COLO668 (cell line): ENCODE results near the gene ATP6V1B1.

Experiments used
- DNase-seq: peaks from one replicate; lab custom pipeline; 2025; ENCODE audit not compliant: unreplicated experiment; lab: John Stamatoyannopoulos, UW

Gene ATP6V1B1

GRCh38 chr2:70901227-70902066, 34.3 kb upstream of the ATP6V1B1 start:
- DNase-seq = peak; percentile 65

DNA sequence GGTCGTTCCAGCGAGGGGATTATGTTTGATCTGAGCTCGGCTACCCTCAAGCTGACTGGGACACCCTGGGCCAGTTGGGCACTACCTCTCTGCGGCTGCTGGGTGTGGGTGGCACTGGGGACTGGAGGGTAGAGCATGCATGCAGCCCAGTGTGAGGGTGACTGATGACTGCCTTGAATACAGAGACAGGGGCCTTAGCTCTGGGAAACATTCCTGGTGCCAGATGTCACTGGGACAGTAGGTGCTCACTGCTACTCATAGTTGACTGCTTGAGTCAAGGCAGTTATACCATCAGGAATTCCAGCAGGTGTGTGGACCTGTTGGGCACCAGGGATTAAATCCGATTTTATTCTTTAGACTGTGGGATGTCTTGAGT, 33.6 kb upstream of the ATP6V1B1 start:
- DNase-seq = peak; percentile 43

DNA sequence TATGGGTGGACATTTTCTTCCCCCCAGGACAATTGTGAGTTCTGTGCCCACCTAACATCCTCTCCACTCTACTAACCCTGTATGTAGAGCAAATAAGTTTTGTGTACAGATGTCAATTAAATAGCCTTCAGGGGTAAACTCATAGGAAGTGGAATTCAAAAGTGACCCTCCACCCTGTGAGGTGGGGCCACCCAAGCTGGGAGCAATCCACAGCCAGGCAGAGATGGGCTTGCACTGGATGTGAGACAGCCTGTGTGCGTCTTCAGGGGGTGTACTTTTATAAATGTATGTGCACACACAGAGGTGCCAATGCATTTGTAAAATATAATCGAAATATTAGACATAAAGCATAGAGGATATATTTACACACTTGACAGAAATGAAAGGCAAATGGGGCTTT, 33.1 kb upstream of the ATP6V1B1 start:
- DNase-seq = no peak

GRCh38 chr2:70903171-70903570, 32.5 kb upstream of the ATP6V1B1 start:
- no peak for DNase-seq

- DNase-seq = no peak
These were observed 31.9 kb upstream of the ATP6V1B1 start for GRCh38 chr2:70903641-70904340.

- no peak for DNase-seq
These were observed 31.1 kb upstream of the ATP6V1B1 start for GRCh38 chr2:70904371-70905216.

DNA sequence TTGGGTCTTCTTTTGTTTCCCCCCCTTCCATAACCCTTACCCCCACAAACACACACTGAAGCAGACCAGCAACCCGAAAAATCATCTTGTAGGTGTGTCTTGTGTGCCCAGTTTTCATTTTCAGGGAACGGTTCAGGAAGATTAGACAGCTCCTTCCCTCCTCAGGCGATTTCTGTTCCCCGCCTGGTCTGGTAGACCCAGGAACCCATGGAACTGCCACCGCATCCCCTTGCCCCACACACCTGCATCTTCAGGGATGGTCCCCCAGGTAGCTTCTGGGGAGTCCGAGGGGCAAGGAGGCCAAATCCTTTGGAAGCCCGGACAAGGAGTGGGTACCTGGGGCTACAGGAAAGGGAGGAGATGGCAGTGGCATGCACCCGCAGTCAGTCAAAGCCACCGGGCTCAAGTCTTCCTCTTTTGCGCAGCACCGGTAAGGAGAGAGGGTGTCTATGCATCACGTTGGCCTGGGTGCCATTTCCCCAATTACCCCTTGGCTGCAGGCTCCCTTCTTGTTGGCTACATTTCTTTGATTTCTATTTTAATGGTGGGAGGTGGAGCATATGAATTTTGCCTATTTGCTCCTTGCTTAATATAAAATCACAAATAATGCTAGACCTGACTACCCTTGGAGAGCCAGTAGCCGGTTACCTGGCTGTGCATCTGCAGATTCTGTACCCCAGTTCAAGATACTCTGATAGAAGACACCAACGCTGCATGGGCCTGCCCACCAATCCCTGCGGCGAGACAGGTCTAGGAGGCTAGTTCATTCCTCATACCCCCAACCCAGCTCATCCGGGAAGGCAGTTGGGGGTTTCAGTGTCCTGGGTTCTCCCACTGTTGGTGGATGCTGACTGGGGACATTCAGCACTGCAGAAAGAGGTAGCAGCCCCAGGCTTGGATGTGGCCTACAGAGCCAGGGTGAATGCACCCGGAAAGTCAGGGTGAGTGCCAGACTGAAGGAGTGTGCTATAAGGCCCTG, 30.0 kb upstream of the ATP6V1B1 start:
- no peak for DNase-seq

DNA sequence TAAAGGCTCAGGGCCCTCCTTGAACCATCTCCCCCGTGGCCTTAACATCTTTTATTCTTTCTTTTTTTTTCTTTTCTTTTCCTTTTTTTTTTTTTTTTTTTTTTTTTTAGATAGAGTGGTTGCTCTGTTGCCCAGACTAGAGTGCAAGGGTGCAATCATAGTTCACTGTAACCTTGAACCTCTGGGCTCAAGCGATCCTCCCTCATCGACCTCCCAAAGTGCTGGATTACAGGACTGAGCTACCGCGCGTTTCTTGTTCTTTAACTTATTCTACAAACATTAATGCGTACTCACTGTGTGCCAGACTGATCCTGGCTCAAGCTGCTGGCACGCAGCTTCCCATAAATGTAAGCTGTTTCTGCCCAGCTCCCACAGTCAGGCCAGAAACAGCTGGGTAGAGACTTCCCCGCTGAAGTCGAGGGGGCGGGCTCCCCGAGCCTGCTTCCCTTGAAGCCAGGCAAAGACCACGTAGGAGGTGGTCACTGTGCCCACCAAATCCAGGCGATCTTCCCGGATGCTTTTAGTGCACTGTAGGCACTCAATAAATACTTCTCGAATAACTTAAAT, 29.2 kb upstream of the ATP6V1B1 start:
- no peak for DNase-seq

- DNase-seq = no peak
These were observed 28.3 kb upstream of the ATP6V1B1 start for GRCh38 chr2:70907130-70908057.

GRCh38 chr2:70916291-70916690, 19.4 kb upstream of the ATP6V1B1 start:
- no peak for DNase-seq

DNA sequence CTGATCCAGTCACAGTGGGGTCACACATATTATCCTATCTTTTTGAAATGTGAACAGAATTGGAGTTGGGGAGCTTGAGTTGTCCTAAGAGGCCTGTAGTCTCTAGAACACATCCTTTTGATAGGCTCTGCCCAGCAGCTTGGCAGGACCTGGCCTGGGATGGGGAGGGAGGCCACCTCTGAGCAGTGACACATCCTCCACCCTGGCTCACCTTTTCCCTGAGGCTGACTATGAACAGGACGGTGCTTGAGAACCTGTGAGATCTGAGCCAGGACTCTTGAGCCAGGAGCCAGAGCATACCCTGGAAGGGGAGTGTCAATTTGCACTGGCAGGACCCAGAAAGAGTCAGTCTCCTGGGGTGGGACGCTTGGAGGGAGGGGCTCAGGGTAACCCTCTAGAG, 17.7 kb upstream of the ATP6V1B1 start:
- DNase-seq = no peak

DNA sequence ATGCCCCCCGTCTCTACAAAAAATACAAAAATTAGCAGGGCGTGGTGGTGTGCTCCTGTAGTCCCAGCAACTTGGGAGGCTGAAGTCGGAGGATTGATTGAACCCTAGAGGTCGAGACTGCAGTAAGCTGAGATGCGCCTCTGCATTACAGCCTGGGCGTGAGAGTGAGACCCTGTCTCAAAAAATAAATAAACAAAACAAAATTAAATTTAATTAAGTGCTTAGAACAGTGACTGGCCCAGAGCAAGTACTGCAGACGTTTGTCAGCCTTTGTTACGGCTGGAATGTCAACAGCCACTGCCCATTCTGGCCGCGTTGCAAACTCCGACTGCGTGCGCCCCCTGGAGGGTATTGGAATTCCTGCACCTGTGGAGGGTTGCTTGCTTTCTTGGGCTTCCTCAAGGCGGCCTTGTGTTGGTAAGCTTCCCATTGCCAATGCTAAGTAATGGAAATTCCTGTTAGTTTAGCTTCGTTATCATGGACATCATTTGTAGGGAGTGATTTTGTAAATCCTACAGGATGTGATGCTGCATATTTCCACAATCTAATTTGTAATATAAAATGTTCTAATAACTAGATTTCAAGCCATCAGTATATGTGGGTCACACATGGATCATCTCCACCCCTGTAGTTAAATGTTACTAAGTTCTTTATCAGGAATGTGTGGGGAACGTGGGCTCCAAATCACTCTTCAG, 15.9 kb upstream of the ATP6V1B1 start:
- peak; percentile 76 for DNase-seq

GRCh38 chr2:70920367-70920715, 15.4 kb upstream of the ATP6V1B1 start:
- DNase-seq = no peak

DNA sequence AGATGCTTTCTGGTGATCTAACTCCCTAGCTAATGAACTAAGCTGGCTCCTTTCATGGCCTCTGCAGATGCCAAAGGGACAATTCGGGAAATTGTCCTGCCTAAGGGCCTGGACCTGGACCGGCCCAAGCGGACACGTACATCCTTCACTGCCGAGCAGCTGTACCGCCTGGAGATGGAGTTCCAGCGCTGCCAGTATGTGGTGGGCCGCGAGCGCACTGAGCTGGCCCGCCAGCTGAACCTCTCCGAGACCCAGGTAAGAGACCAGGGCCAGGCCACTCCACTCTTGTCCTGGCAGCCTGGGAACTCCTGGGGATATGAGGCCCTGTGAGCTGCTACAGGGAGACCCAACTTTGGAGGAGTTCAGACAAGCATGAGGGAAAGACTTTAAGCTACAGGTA, 14.7 kb upstream of the ATP6V1B1 start:
- DNase-seq = no peak

DNA sequence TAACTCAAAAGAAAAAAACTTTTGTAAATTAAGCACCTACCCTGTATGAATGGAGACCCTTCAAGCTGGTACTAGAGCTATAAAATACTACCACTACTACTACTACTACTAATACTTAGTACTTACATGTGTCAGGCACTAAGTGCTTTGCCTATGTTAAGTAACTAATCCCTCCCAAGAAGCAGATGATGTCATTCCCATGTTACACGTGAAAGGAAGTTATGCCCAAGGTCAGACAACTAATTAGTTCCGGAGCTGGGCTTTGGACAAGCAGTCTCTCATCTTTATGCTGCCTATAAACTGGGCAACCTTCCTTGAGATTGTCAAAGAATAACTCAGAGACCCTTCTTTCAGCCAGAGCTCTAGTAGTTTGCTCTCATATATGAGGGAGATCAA, 13.9 kb upstream of the ATP6V1B1 start:
- DNase-seq = no peak

GRCh38 chr2:70922235-70923234, 13.2 kb upstream of the ATP6V1B1 start:
- DNase-seq = peak; percentile 86

DNA sequence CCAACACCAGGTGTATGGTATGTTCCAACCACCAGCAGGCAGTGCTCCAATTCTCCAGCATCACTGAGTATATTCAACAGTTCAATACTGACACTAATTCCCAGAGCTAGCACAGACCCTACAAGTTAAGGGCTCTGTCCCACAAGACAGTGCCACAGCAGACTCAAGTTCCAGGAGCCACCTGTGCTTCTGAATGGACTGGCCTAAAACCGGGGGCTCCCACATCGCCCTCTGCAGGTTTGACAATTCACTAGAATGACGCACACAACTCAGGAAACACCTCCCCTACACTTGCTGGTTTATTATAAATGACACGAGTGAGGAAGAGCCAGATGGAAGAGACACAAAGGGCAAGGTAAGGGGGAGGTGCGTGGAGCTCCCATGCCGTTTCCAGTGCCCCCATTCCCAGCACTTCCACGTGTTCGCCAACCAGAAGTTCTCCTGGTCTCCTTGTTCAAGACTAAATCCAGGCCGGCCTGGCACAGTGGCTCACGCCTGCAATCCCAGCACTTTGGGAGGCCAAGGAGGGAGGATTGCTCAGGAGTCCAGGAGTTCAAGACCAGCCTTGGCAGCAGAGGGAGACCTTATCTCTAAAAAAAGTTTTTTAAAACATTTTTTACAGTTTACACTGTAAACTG, 12.2 kb upstream of the ATP6V1B1 start:
- no peak for DNase-seq
